PC-9 (cell line): Measurements from ENCODE around the gene TRPM1.

Experiments used
- EZH2 ChIP-seq: fragments of 200-600 bp; sonication (generic); IDR thresholded peaks from 2 replicates; pipeline ENCODE4 v1.8.0; 2017; ENCODE audit warnings: antibody characterized with exemption, low read depth
- TF ChIP-seq, protein P1 (sequence below): fragments of 200-600 bp; sonication (generic); conservative IDR thresholded peaks from 2 replicates; pipeline ENCODE4 v1.6.1; 2017; ENCODE audit warnings: mixed run types, antibody characterized with exemption, mild to moderate bottlenecking, moderate library complexity

DNA sequence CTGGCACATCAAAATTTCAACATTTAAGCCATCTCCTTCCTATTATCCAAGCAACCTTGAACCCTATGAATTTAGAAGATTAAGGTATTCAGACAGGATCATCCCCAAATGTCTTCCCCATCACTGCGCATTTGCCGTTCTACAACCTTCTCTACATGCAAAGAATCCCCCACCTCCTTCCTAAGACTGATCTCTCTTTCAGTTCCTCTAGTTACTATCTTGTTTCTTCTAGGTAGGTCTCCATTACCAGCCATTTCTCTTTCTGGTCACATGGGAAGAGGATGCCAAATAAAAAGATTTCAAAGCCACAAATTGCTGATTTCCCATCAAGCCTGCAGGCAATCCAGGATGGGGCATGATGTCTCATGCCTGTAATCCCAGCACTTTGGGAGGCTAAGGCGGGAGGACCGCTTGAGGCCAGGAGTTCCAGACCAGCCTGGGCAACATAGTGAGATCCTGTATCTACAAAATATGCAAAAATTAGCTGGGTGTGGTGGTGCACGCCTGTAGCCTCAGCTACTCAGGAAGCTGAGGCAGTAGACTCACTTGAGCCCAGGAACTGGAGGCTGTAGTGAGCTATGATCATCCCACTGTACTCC is 80.4 kb downstream of the TRPM1 start:
- TF ChIP-seq, protein P1, sequence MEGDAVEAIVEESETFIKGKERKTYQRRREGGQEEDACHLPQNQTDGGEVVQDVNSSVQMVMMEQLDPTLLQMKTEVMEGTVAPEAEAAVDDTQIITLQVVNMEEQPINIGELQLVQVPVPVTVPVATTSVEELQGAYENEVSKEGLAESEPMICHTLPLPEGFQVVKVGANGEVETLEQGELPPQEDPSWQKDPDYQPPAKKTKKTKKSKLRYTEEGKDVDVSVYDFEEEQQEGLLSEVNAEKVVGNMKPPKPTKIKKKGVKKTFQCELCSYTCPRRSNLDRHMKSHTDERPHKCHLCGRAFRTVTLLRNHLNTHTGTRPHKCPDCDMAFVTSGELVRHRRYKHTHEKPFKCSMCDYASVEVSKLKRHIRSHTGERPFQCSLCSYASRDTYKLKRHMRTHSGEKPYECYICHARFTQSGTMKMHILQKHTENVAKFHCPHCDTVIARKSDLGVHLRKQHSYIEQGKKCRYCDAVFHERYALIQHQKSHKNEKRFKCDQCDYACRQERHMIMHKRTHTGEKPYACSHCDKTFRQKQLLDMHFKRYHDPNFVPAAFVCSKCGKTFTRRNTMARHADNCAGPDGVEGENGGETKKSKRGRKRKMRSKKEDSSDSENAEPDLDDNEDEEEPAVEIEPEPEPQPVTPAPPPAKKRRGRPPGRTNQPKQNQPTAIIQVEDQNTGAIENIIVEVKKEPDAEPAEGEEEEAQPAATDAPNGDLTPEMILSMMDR: no peak
- no peak for TF ChIP-seq EZH2
